Stimulated activated CD4-positive, alpha-beta T cell treated with anti-CD3 and anti-CD28 coated beads, Interleukin-4, amount 100 ng/mL, for 4 hours (primary cell): ENCODE data around the gene IQCK.

Source experiments
- DNase-seq, 2 experiments: peaks; one replicate each; pipeline ENCODE4 v3.0.0-alpha.2; 2020

IQCK gene

DNA sequence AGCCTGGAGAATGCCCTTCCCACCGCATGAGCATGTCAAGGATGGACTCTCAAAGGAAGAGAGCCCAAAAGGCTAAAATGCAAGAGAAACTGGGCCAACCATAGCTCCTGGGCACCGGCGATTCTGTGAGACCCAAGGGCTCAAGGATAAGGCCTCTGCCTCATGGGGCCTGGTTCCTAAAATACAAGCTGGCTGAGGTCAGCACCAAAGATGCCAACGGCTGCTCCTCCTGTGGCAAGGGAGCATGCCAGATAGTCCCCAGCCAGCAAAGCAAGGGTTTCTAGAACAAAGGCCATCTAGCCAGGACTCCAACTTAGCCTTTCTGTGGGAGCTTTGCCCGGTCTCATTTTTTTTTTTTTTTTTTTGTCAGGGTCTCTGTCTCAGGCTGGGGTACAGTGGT lies 146.5 kb downstream of the IQCK start:
- no peak for DNase-seq

DNA sequence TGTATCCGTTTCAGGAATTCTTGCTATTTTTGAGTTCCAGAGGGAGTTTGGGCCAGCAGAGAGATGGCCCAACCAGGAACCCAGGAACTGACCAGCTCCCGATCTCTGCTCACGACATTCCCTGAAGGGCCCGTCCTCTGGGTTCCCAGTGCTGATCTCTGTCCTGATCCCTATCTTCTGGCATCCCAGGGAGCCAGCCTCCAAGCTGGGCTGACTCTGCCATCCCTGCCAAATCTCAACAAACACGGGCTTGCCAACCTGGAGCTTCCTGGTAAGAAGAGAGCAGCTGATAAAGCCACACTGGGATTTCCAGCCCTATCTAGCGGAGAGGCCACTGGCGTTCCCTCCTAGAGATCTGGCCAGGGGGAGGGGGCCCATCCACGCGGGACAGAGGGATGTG lies 150.3 kb downstream of the IQCK start:
- DNase-seq, result no peak

DNA sequence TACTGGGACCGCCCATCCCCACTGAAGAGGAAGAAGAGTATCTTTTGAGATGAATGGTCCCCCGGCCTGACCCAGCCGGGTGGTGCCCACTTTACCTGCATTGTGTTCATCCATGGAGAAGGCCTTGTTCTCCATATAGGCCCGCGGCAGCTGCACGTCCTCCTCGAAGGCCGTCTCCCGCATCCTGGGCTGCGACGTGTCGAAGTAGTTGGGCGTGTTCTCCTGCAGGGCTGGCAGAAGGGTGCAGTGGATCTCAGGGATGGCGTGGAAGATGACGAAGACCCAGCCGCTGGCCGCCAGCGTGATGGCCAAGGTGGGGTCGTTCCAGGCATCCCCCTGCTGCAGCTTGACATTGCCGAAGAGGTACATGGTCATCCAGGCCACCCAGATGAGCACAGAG lies 153.7 kb downstream of the IQCK start:
- DNase-seq, result no peak

DNA sequence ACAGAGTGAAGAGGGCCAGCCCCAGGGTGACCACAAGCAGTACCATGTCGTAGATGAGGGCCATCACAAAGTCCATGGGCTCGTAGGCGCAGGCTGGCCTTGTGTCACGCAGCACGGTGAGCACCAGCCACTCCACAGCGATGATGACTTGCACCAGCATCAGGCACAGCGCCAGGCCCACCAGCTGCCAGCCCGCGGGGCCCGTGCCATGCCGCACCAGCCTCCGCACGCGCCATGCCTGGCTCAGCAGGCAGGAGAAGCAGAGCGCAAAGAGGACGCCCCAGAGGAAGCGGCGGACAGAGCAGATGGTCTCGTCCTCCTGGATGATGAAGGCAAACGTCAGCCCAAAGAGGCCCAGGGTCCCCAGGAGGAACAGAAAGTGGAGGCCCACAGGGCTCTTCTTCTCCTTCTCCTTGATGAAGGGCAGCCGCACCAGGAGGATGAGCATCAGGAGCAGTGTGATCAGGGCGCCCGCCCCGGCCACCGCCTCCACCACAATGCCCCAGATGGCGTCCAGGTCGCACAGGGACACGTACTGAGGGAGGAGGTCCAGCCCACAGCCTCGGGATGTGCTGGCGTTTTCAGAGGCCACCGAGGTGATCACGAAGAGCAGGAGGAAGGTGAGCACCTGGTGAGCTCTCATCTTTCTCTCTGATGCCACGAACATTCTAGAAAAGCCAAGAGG lies 154.2 kb downstream of the IQCK start:
- DNase-seq, result no peak

DNA sequence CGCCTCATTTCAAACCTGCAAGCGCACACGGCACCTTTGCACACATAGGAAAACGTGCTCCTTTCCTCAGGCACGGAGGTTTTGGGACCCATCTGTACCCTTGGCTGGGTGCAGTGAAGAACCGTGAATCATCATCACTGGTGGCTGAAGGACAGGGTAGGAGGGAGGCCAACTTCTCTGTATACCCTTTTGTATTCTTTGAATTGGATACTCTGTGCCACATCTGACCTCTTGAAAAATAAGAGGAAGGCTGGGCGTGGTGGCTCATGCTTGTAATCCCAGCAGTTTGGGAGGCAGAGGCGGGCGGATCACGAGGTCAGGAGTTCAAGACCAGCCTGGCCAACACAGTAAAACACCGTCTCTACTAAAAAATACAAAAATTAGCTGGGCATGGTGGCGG lies 154.9 kb downstream of the IQCK start:
- DNase-seq, result no peak

DNA sequence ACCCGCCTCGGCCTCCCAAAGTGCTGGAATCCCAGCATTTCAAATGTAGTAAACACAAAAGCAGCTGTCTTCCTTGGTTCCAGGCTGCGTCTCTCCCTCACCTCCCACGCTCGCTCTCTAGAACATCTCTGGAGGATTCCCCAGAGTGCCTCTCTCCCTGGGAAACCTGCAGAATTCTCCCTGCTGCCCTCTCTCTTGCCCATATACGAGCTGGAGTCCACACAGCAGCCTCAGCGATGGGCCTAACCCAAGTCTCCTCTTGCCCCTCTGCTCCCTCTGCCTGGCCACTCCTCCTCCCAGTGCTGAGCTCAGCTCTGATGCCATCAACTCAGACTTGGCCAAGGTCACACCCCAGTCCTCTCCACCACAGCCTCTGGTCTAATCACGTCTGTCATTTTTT lies 156.0 kb downstream of the IQCK start:
- DNase-seq, result no peak

DNA sequence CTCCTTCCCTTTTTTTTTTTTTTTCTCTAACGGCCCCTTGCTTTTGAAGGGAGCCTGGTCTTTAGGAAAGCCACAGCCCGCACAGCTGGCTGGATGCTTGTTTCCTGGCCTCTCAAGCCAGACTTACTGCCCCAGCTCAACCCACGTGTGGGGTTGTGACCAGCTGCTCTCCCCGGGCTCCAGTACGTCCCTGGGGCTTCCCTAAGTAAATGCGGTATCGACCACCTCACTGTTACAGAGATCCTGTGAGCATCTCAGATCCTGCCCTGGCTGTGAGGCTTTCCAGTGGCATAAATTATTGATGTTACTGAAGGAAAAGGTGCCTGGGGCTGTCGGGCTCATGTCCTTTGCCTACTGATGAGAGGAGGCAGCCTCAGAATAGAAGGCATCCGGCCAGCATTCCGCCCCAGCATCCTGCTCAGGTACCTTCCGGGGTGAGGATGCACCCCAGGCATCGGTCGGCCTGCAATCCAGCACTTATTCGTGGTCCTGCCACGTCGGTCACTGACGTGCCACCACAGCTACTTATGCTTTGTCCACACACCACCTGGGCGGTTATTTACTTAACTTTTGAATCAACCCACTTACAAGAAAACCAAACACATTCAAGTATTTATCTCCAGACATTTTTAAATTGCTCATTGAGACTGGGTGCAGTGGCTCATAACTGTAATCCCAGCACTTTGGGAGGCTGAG lies 156.9 kb downstream of the IQCK start:
- DNase-seq, result no peak

DNA sequence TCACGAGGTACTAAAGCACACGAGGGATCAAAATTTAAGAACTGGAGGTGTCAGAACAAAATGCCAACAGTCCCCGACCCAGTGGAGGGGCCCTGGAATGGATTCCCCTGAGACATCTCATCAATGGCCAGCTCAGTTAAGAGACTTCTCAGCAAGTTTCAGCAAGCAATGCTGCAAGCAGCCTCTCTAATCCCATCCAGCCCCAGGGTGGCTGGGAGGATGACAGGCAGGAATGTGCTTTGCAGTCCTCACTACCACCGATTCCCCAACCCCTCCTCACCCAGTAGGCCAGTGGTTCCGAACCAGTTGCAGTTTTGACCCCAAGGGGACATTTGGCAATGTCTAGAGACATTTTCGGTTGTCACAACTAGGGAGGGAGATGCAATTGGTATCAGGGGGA lies 157.8 kb downstream of the IQCK start:
- no peak for DNase-seq

DNA sequence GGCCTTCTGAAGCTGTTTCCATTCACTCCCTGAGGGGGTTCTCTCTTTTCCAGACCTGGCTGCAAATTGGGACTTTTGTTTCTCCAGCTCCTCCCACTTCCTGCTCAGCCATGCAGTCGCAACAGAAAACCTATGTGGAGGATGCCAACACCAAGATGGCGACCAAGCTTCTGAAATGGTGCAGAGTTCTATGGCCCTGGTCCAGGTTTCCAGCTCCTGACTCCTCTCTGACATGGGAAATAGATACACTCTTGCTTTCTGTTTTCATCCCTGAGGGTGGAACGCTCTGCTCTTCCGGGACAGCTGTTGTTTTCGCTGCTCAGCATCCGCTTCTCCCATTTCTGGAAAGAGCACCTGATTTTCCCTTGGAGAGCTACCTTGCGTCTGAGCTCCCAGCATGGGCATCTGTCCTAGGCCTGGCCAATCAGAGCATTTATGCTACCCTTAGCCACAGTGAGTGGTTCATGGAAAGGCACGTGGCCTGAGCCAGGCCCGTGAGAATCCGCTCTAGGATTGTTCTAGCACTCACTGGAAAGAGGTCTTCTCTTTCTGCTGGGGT lies 158.5 kb downstream of the IQCK start:
- no peak for DNase-seq

DNA sequence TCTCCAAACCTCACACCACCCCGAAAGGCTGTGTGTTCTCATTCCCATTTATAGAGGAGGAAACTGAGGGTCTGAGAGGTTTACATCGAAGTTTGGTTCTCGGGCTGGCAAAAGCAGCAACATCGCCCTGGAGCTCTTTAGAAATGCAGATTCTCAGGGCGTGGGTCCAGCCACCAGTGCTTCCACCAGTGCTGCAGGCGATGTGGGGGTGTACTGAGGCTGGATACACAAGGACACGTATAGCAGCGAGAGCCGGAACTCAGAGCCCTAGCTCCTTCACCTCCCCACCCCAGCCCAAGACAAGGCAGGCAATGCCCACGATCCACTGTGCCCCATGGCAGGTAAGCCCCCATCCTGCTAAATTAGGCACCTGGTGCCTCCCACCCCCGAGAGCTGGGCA lies 160.7 kb downstream of the IQCK start:
- DNase-seq, result no peak

DNA sequence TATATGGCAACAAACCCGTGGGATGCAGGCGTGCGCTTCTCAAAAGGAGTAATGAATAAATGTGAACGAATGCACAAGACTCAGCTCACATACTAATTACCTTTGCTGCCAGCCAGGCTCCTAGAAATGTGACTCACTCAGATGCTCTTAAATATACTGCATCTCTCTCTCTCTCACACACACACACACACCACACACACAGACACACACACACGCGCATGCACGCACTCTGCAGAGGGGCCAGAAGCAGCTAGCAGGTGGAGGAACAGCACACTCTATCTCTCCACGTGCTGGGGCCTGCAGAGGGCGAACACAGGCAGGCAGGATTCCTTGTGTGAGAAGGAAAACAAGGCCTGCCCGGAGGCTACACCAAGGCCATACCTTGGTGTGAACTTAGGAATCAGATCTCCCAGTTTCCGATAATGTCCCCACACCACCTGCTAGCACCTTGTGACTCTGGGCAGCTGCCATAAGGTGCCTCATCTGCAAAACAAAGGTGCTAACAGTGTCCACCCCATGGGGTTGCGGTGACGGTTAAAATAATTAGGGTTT lies 161.2 kb downstream of the IQCK start:
- no peak for DNase-seq

DNA sequence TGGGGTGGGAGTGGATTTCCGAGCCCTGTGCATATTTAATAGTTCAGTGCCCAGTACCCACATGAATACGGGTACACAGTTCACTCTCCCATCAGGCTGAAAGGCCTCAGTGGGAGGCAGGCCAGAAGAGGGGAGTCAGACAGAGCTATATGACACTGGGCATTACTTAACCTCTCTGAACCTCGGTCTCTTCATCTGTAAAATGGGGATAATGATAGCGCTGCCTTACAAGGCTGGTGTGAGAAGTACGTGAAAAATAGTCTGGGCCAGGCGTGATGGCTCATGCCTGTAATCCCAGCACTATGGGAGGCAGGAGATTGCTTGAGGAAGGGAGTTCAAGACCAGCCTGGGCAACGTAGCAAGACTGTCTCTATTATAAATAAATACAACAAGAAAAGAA lies 163.0 kb downstream of the IQCK start:
- DNase-seq, result no peak

DNA sequence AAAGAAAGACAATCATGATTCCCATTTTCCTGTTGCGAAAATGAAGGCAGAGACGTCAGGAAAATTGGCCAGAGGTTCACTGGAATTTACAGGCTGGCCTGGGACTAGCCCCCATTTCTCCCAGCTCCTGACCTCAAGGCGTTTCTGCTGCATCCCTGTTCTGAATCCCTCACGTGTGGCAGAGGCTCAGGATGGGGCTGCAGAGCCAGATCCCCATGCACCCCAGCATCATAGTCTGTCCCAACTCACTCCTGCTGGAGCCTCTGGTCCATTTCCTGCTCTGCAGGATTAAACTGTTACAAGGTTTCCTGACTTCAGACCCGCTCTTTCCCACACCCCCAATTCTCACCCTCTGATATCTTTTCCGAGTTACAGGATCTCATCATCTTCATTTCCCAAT lies 163.7 kb downstream of the IQCK start:
- no peak for DNase-seq

DNA sequence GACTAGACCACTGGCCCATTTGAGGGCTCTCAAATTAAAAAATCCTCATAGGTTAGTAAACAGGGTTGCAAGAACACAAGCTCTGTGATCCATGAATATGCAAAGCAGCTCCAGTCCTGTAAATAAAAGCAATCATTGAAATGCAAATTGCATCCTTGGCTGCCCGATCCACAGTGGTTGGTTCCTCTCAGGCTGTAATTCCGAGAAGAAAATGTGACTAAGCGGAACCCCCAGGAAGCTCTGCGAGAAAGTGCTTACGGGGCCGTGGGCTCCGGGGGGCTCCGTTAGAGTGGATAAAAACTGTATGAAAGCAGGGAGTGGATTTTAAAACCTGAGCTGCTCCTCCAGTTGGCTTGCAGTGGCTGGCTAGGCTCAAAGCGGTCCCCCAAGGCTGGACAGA lies 164.1 kb downstream of the IQCK start:
- DNase-seq, result no peak

DNA sequence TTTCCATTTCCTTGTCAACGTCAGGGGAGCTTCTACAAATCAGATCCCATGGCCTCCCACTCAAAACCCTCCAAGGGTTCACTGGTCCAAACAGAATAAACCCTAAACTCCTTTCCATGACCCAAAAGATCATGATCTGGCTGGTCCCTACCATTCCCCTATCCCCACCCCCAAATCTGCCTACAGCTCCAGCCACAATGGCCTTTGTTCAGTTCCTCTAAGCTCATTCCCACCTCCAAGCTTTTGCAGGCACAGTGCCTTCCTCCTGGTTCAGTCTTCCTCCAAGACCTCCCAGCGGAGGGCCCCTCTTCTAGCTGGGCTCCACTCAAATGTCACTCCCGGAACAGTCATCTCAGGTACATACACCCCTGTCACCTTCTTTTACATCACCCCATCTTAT lies 164.6 kb downstream of the IQCK start:
- DNase-seq, result no peak

DNA sequence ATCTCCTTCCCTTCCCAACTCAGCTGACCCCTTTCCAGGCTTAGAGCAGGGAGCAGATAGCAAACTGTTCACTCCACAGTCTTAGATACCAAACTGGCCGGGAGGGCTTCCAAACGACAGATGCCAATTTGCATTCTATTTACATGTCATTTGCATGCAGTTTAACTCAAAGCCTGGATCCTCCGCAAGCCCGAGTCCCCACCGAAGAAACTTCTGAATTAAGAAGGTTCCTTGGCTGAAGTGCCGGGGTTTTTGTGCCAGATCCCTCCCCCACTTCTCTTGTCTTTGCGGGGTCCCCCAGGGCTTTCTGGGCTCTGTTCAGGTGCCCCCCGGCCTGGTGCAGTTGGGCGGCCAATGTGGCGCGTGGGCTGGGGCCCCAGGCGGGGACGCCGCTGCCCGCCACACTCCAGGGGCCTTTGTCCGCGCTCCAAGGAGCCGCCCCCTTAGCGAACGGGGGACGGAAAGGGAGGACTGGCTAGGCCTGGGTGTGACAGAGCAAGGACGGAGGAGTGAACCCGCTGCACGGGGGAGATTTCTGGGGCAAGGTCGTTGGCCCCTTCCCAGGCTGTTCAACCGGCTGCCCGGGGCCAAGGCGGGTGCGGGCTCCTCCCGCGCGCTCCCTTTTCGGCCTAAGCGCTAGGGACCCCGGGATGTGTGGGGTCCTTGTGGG lies 165.4 kb downstream of the IQCK start:
- DNase-seq, result peak in 1 of 2 experiments; percentile 4

DNA sequence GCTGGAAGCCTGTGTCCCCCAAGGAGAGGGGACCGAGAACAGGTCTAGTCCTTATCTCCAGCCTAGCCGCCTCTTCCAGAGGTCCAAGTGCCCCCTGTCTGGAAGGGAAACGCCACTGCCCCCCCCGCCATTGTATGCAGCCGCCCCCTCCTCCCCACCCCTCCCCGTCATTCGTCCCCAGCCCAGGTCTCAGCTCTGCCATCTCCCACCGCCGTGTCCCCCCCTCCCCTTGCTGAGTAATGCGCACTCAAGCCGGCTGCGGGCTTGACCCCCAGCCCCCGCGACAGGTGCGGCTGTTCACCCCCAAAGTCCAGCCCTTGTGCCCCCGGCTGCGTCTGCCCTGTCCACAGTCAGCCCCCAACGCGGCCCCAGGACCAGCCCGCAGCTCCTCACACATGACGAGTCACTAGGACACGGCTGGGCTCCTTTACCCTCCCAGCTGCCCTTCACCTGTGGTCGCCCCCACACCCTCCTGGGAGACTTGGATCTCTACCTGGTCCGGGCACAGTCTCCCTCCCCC lies 166.0 kb downstream of the IQCK start:
- DNase-seq, result peak in 1 of 2 experiments; percentile 9

DNA sequence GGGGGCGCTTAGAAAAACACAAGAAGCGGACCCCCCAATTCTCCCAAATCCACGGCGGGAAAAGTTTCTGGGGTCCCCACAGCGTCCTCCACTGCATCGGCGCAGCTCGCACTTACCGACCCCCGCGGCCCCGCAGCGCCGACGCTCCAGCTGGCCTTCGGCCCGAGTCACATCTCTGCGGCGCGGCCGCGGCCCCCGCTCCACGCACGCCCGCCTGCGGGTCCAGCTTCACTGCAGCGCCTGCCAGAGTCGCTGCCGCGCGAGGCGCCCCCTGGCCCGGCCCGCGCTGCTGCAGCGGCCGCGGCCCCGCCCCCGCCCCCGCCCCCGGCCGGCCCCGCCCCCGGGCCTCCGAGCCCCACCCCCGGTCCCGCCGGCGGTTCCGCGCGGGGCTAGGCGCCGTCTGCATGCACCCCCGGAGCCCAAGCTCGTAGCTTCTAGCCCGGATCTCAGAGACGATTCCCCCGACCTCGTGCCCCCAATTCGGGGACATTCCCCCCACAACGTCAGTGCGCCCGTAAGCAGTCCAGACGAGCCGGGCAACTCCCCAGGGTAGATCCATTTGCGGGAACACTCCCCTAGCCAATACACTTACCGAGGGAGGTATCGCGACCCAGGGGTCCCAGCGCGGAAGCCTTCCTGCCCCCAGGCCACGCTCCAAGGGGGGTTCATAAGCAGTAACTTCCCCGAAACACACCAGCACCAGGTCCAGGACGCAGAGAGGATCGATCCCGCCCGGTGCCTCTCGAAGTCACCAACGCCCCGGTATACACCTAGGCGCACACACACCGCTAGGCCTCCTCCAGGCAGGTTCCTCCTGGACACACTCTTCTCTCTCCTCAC lies 166.8 kb downstream of the IQCK start, which contains the start of gene GPRC5B:
Gene GPRC5B (minus strand): TSS at position 238 of the 840 bp plus-strand sequence. CDS start 12,003 bp downstream, outside the sequence.
- peak; percentile 34 to 48 for DNase-seq

DNA sequence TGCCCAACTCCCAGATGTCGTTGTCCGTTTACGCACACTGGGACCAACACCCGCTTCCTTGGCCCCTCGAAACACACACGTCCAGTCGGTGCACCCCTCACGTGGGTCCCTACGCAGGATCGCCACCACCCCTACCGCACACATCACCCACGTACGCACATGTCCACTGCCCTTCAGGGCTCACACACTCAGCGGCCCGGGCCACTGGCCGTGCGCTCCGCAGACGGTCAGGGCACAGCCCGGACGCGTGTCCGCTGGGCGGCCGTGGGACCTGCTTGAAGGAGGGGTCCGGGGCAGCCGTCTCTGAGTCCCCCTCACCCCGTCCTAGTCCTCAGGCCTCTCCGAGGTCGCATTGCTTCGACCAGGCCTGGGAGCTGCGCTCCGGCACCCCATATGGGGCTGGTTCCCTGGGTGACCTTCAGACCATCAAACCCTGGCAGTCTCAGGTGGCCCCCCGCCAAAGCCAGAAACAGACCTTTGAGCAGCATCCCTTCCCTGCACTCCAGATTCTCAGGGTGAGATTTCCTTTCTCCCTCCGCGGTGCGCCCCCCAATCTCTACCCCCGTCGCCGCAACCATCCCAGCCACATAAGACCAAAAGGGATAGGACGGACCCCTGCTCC lies 167.5 kb downstream of the IQCK start:
- DNase-seq, result peak in 1 of 2 experiments; percentile 6

DNA sequence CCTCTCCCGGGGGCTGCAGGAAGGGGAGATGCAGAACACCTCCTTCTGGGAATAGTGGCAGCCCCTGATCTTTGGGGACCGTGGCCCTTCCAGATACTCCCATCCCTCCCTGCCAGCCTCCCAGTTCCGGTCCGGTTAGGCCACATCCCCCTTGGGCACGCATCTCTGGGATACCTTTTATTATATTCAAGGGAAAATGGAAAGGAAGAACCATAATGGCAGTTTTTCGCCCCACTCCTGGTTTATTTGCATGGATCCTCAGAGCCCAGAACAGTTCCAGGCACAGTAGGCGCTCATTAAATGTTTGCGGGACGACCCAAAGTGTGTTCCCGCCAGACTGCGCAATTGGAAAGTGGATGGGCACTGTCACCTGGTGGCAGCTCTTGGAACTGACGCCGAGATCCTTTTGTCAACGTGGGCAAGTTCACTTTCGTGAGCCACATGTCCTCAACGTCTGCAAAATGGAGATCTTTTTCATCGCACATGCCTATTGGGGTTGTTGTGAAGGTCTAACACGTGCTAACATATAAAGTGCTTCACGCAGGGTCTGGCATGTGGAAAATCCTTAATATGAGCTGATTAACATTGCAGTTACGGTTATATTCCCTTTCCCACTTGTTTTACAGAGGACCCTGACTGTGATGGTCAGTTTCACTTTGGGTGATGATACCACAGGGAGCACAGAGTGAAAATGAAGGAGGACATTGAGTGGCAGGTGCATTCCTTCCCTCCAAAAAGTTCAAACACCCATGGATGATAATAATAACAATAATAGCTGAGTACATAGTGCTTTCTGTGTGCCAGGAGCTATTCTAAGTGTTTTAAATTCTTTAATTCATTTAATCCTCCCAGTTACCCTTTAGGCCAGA lies 168.2 kb downstream of the IQCK start:
- peak; percentile 74 to 79 for DNase-seq

DNA sequence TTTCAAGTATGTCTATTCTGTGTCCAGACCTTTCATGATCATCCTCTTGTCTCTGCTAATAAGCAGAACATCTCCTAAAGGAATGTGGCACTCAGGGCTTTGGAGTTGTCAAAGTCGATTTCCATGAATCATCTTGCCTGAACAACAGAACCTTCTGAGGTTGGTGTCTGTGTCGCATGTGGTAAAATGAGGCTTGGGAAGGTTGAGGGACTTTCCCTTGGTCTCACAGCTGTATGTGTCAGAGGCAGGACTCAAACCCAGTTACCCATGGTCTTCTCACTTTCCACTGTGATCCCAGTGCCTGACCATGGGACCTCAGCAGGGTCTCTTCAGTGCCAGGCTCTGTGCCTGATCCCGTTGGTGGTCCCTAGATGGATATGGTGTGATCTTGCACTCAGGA lies 170.8 kb downstream of the IQCK start:
- DNase-seq, result no peak
